ENCODE results near the gene TMCC1. TPM values are rescaled to one million over a fixed set of nuclear protein-coding genes. Genes with fewer than 3 reads are reported as not detected.

Gene TMCC1
- total and polyA plus RNA-seq, 10 of the 15 experiments (the other 5 are each of a cell fraction or from before 2014, with no cell fraction given): 2.3 to 21.1 (median 8.4) TPM

- TF ChIP-seq ATF3 (IDR thresholded peaks at IDR 0.05; ENCODE audit: borderline replicate concordance, extremely low read depth, low read depth, low read length): no peak
- TF ChIP-seq NFXL1 (IDR thresholded peaks at IDR 0.05; ENCODE audit: borderline replicate concordance): no peak
- TF ChIP-seq POU2F2 (IDR thresholded peaks at IDR 0.05; ENCODE audit: borderline replicate concordance, low read depth, low read length): no peak
- TF ChIP-seq GABPA (IDR thresholded peaks at IDR 0.05; ENCODE audit: low read depth): no peak
- no peak for TF ChIP-seq USF2 (IDR thresholded peaks at IDR 0.05; ENCODE audit: borderline replicate concordance, low read depth, low read length)
- no peak for TF ChIP-seq ZBTB40 (IDR thresholded peaks at IDR 0.05; ENCODE audit: borderline replicate concordance)
- no peak for TF ChIP-seq EZH2 (IDR thresholded peaks at IDR 0.05; ENCODE audit: borderline replicate concordance, control insufficient read depth, low read depth, low read length)
Measured at GRCh38 chr3:129656659-129657247, 236.8 kb downstream of the TMCC1 start (continued).

Measured in GM12878 (cell line).